ENCODE data around the gene SNN. TPM values are rescaled to one million over a fixed set of nuclear protein-coding genes. Genes with fewer than 3 reads are reported as not detected.

SNN gene
- total RNA-seq, 1 experiment from 2014 or later, result 15.6 TPM

DNA sequence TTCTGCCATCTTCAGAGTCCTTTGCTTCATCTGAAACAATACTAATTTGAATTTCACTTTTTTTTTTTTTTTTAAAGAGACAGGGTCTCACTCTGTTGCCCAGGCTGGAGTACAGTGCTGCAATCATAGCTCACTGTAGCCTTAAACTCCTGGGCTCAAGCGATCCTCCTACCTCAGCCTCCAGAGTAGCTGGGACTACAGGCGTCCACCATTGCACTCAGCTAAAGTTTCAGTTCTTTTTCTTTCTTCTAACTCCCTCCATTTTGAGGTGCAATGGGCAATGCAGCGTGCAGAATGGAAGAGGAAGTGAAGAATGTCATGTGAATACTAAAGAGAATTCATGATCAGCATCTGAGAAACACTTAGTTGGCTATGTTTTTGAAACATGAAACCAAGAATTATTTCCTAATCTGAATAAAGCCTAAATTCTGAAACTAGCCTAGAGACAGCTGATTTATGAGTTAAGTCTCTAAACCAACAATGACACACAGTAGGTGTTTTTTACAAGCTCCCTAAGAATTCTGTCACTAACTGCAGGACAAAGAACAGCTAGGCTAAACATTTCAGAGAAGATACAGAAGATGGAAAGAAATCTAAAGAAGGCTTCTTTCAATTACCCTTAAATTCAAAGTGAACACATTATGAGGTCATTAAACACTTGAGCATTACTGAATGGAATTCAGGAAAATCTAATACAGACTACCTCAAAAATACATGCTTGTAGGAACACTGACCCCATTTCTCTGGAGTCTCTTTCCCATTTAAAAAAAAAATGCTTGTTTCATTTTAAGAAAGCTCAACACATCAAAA, 21.0 kb downstream of the SNN start:
- no peak for DNase-seq (ENCODE audit: low read depth, low spot score)
- no peaks in the 10 kb centered on the region for H3K4me1 ChIP-seq (ENCODE audit: control insufficient read depth, insufficient read depth, low read length)
- CTCF ChIA-PET, result interaction anchor here (1.2 kb wide), 1 partner anchor 157 kb away, joined by 3 read pairs; no protein-coding TSS in a partner anchor
- no peaks in the 10 kb centered on the region for H3K27me3 ChIP-seq (ENCODE audit: control insufficient read depth, insufficient read depth, low read length)
- POLR2A ChIA-PET, result no interaction called here
- ATAC-seq, result no peak
- no peaks in the 10 kb centered on the region for H3K9me3 ChIP-seq (ENCODE audit: control insufficient read depth, insufficient read depth, low read depth, low read length)
- in situ Hi-C loops (cut with HindIII; ENCODE audit: low pct_unique_long_range_greater_than_20kb, low sequenced_read_pairs), result no loop called here
- TF ChIP-seq REST (IDR thresholded peaks at IDR 0.05; ENCODE audit: insufficient read depth in 1 of 2, low read depth in 2 of 2, low read length in 1 of 2) (no peak), POLR2AphosphoS5 (IDR thresholded peaks at IDR 0.05; ENCODE audit: low read depth, low read length) (no peak), TCF7L2 (IDR thresholded peaks at IDR 0.05; ENCODE audit: low read depth, low read length) (no peak), CTCF (IDR thresholded peaks at IDR 0.05) (no peak), SIN3A (IDR thresholded peaks at IDR 0.05; ENCODE audit: borderline replicate concordance, insufficient read depth, low read depth, low read length) (no peak)
- no peak overlapping the region for H3K27ac ChIP-seq (ENCODE audit: low read length)
- H3K4me3 ChIP-seq (ENCODE audit: low read depth in 2 of 2, low read length in 2 of 2), result no peak overlapping the region
- intact Hi-C loops (cut with micrococcal nuclease; ENCODE audit: unreplicated experiment), result no loop called here
- no TSS peak for BruUV-seq (replicated peaks)
- H3K36me3 ChIP-seq (ENCODE audit: control insufficient read depth, insufficient read depth, low read length), result peaks cover 8% of the 10 kb centered on the region

DNA sequence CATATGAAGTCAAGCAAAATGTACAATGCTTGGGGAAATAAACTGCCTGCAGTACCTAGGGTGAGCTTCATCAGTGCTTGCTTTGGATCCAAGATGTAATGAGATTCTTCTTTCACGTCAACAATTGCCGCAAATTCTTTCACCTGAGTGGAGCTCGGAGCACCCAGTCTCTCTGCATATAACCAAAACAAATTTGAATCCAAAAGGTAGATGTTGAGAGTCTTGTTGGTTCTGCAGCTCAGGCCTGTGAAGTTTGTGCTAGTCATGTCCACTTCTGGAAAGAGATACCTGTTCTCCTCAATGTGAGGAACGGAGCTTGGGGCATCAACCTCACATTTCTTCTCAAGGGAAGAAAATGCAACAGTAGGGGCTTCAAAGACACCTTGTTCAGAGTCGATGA, 23.0 kb downstream of the SNN start:
- Histone ChIP-seq H3K9me3 (ENCODE audit: control insufficient read depth, insufficient read depth, low read depth, low read length) (no peaks in the 10 kb centered on the region), H3K27ac (ENCODE audit: low read length) (no peak overlapping the region), H3K4me3 (ENCODE audit: low read depth in 2 of 2, low read length in 2 of 2) (no peak overlapping the region), H3K36me3 (ENCODE audit: control insufficient read depth, insufficient read depth, low read length) (peaks cover 5% of the 10 kb centered on the region), H3K27me3 (ENCODE audit: control insufficient read depth, insufficient read depth, low read length) (no peaks in the 10 kb centered on the region), H3K4me1 (ENCODE audit: control insufficient read depth, insufficient read depth, low read length) (no peaks in the 10 kb centered on the region)
- no peak for TF ChIP-seq REST (IDR thresholded peaks at IDR 0.05; ENCODE audit: insufficient read depth in 1 of 2, low read depth in 2 of 2, low read length in 1 of 2)
- TF ChIP-seq POLR2AphosphoS5 (IDR thresholded peaks at IDR 0.05; ENCODE audit: low read depth, low read length), result no peak
- no peak for TF ChIP-seq TCF7L2 (IDR thresholded peaks at IDR 0.05; ENCODE audit: low read depth, low read length)
- no peak for TF ChIP-seq CTCF (IDR thresholded peaks at IDR 0.05)
- BruUV-seq (replicated peaks), result no TSS peak
- DNase-seq (ENCODE audit: low read depth, low spot score) (no peak), ATAC-seq (no peak)
- POLR2A ChIA-PET, result interaction anchor here (0.6 kb wide), 1 partner anchor 24 kb away, joined by 5 read pairs; no protein-coding TSS in a partner anchor
- in situ Hi-C loops (cut with HindIII; ENCODE audit: low pct_unique_long_range_greater_than_20kb, low sequenced_read_pairs), result no loop called here
- intact Hi-C loops (cut with micrococcal nuclease; ENCODE audit: unreplicated experiment), result no loop called here
- CTCF ChIA-PET, result interaction anchor here (0.6 kb wide), 1 partner anchor 71 kb away, joined by 3 read pairs; no protein-coding TSS in a partner anchor
